ENCODE measurements around the gene ZDHHC17.

The ZDHHC17 gene

DNA sequence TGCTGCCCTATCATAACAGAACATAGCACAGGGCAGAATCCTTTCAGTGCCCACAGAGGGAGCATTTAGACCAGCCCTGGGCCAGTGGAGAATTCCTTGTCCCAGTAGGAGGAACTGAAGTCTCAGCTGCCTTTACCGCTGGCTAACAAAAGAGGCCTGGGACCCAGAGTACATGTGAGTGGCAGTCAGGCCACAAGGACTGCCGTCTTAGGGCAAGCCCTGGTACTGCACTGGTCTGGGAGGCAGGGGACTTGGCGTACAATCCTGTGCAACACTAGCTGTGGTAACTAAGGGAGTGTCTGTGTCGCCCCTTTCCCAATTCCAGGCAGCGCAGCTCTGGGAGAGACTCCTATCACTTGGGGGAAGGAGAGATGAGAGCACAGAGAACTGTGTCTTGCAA lies 131.9 kb downstream of the ZDHHC17 start:
- Histone ChIP-seq H3K9me3 (ENCODE audit: control insufficient read depth, low read length) (peaks cover 30% of the 10 kb centered on the region), H4K8ac (ENCODE audit: low read length) (no peak overlapping the region), H4K91ac (ENCODE audit: low read length) (no peak overlapping the region), H3K79me1 (replicated peaks; ENCODE audit: low read length, poor library complexity, severe bottlenecking) (no peaks in the 10 kb centered on the region), H2BK5ac (ENCODE audit: low read depth, low read length, poor library complexity, severe bottlenecking) (no peak overlapping the region), H2AFZ (ENCODE audit: low read depth, low read length) (no peak overlapping the region), H3K27ac (ENCODE audit: low read length, poor library complexity, severe bottlenecking) (no peak overlapping the region), H3K36me3 (ENCODE audit: control insufficient read depth in 1 of 2, insufficient read depth in 2 of 2, low read depth in 1 of 2, low read length in 2 of 2) (no peaks in the 10 kb centered on the region), H3K4me1 (ENCODE audit: control insufficient read depth, insufficient read depth, low read depth, low read length) (no peaks in the 10 kb centered on the region), H2BK12ac (ENCODE audit: low read length in 2 of 2) (no peak overlapping the region), H3K23ac (ENCODE audit: low read length in 2 of 2) (no peak overlapping the region), H3K27me3 (ENCODE audit: control insufficient read depth in 1 of 2, insufficient read depth in 1 of 2, low read length in 2 of 2) (peaks cover 0 to 7% of the 10 kb centered on the region in 2 experiments), H3K4me2 (ENCODE audit: low read length, poor library complexity, severe bottlenecking) (no peak overlapping the region), H2AK5ac (ENCODE audit: low read length, severe bottlenecking) (no peak overlapping the region), H3K18ac (ENCODE audit: low read depth in 1 of 2, low read length in 2 of 2) (no peak overlapping the region), H3K14ac (ENCODE audit: low read length in 2 of 2) (no peak overlapping the region), H3K9ac (ENCODE audit: low read length) (no peak overlapping the region), H3K4me3 (ENCODE audit: insufficient read depth in 1 of 2, low read depth in 1 of 2, low read length in 2 of 2) (no peak overlapping the region), H3K4ac (ENCODE audit: low read depth in 1 of 2, low read length in 2 of 2) (no peak overlapping the region), H2BK15ac (ENCODE audit: low read depth, poor library complexity, severe bottlenecking) (no peak overlapping the region), H2BK120ac (ENCODE audit: low read depth, low read length) (no peak overlapping the region)
- no peak for DNase-seq
- WGBS = 86% methylated on average over 3 of the region's 5 CpGs

- Histone ChIP-seq H3K14ac (ENCODE audit: low read length in 2 of 2) (no peak overlapping the region), H3K4me2 (ENCODE audit: low read length, poor library complexity, severe bottlenecking) (no peak overlapping the region), H3K27ac (ENCODE audit: low read length, poor library complexity, severe bottlenecking) (no peak overlapping the region), H3K36me3 (ENCODE audit: control insufficient read depth in 1 of 2, insufficient read depth in 2 of 2, low read depth in 1 of 2, low read length in 2 of 2) (no peaks in the 10 kb centered on the region), H3K4ac (ENCODE audit: low read depth in 1 of 2, low read length in 2 of 2) (no peak overlapping the region), H2BK15ac (ENCODE audit: low read depth, poor library complexity, severe bottlenecking) (no peak overlapping the region), H3K23ac (ENCODE audit: low read length in 2 of 2) (no peak overlapping the region), H3K9me3 (ENCODE audit: control insufficient read depth, low read length) (peaks cover 30% of the 10 kb centered on the region), H2AK5ac (ENCODE audit: low read length, severe bottlenecking) (no peak overlapping the region), H3K27me3 (ENCODE audit: control insufficient read depth in 1 of 2, insufficient read depth in 1 of 2, low read length in 2 of 2) (peaks cover 0 to 7% of the 10 kb centered on the region in 2 experiments), H3K79me1 (replicated peaks; ENCODE audit: low read length, poor library complexity, severe bottlenecking) (no peaks in the 10 kb centered on the region), H2BK120ac (ENCODE audit: low read depth, low read length) (no peak overlapping the region), H4K91ac (ENCODE audit: low read length) (no peak overlapping the region), H3K4me3 (ENCODE audit: insufficient read depth in 1 of 2, low read depth in 1 of 2, low read length in 2 of 2) (no peak overlapping the region), H3K4me1 (ENCODE audit: control insufficient read depth, insufficient read depth, low read depth, low read length) (no peaks in the 10 kb centered on the region), H3K9ac (ENCODE audit: low read length) (no peak overlapping the region), H2BK12ac (ENCODE audit: low read length in 2 of 2) (no peak overlapping the region), H2AFZ (ENCODE audit: low read depth, low read length) (no peak overlapping the region), H4K8ac (ENCODE audit: low read length) (no peak overlapping the region), H2BK5ac (ENCODE audit: low read depth, low read length, poor library complexity, severe bottlenecking) (no peak overlapping the region), H3K18ac (ENCODE audit: low read depth in 1 of 2, low read length in 2 of 2) (no peak overlapping the region)
- DNase-seq = no peak
- 88% methylated on average over 1 of the region's 1 CpG for WGBS
Observed at GRCh38 chr12:76896274-76896673, 132.4 kb downstream of the ZDHHC17 start.

- no peaks in the 10 kb centered on the region for H3K27me3 ChIP-seq (ENCODE audit: control insufficient read depth in 1 of 2, insufficient read depth in 1 of 2, low read length in 2 of 2)
- no peak overlapping the region for H2BK12ac ChIP-seq (ENCODE audit: low read length in 2 of 2)
- no peak overlapping the region for H3K4me3 ChIP-seq (ENCODE audit: insufficient read depth in 1 of 2, low read depth in 1 of 2, low read length in 2 of 2)
- no peak overlapping the region for H3K18ac ChIP-seq (ENCODE audit: low read depth in 1 of 2, low read length in 2 of 2)
- H2BK15ac ChIP-seq (ENCODE audit: low read depth, poor library complexity, severe bottlenecking) = no peak overlapping the region
- H4K91ac ChIP-seq (ENCODE audit: low read length) = no peak overlapping the region
- no peak overlapping the region for H3K27ac ChIP-seq (ENCODE audit: low read length, poor library complexity, severe bottlenecking)
- H2BK5ac ChIP-seq (ENCODE audit: low read depth, low read length, poor library complexity, severe bottlenecking) = no peak overlapping the region
- H3K4me1 ChIP-seq (ENCODE audit: control insufficient read depth, insufficient read depth, low read depth, low read length) = no peaks in the 10 kb centered on the region
- no peak overlapping the region for H3K4me2 ChIP-seq (ENCODE audit: low read length, poor library complexity, severe bottlenecking)
- no peaks in the 10 kb centered on the region for H3K36me3 ChIP-seq (ENCODE audit: control insufficient read depth in 1 of 2, insufficient read depth in 2 of 2, low read depth in 1 of 2, low read length in 2 of 2)
- H3K4ac ChIP-seq (ENCODE audit: low read depth in 1 of 2, low read length in 2 of 2) = no peak overlapping the region
- no peak overlapping the region for H2AK5ac ChIP-seq (ENCODE audit: low read length, severe bottlenecking)
- H4K8ac ChIP-seq (ENCODE audit: low read length) = no peak overlapping the region
- no peak overlapping the region for H3K9ac ChIP-seq (ENCODE audit: low read length)
- no peak for DNase-seq
- H3K23ac ChIP-seq (ENCODE audit: low read length in 2 of 2) = no peak overlapping the region
- peaks cover 24% of the 10 kb centered on the region for H3K9me3 ChIP-seq (ENCODE audit: control insufficient read depth, low read length)
- H2AFZ ChIP-seq (ENCODE audit: low read depth, low read length) = no peak overlapping the region
- H3K79me1 ChIP-seq (replicated peaks; ENCODE audit: low read length, poor library complexity, severe bottlenecking) = no peaks in the 10 kb centered on the region
- no peak overlapping the region for H3K14ac ChIP-seq (ENCODE audit: low read length in 2 of 2)
- 95% methylated on average over 1 of the region's 1 CpG for WGBS
- H2BK120ac ChIP-seq (ENCODE audit: low read depth, low read length) = no peak overlapping the region
Observed at GRCh38 chr12:76898442-76898841, 134.5 kb downstream of the ZDHHC17 start.

- H3K9me3 ChIP-seq (ENCODE audit: control insufficient read depth, low read length) = peaks cover 14% of the 10 kb centered on the region
- no peak overlapping the region for H4K8ac ChIP-seq (ENCODE audit: low read length)
- H3K18ac ChIP-seq (ENCODE audit: low read depth in 1 of 2, low read length in 2 of 2) = no peak overlapping the region
- no peak overlapping the region for H2AFZ ChIP-seq (ENCODE audit: low read depth, low read length)
- no peak overlapping the region for H3K4me3 ChIP-seq (ENCODE audit: insufficient read depth in 1 of 2, low read depth in 1 of 2, low read length in 2 of 2)
- H2BK12ac ChIP-seq (ENCODE audit: low read length in 2 of 2) = no peak overlapping the region
- H3K14ac ChIP-seq (ENCODE audit: low read length in 2 of 2) = no peak overlapping the region
- H4K91ac ChIP-seq (ENCODE audit: low read length) = no peak overlapping the region
- H3K36me3 ChIP-seq (ENCODE audit: control insufficient read depth in 1 of 2, insufficient read depth in 2 of 2, low read depth in 1 of 2, low read length in 2 of 2) = no peaks in the 10 kb centered on the region
- H2AK5ac ChIP-seq (ENCODE audit: low read length, severe bottlenecking) = no peak overlapping the region
- no peak overlapping the region for H3K27ac ChIP-seq (ENCODE audit: low read length, poor library complexity, severe bottlenecking)
- no peaks in the 10 kb centered on the region for H3K79me1 ChIP-seq (replicated peaks; ENCODE audit: low read length, poor library complexity, severe bottlenecking)
- no peaks in the 10 kb centered on the region for H3K27me3 ChIP-seq (ENCODE audit: control insufficient read depth in 1 of 2, insufficient read depth in 1 of 2, low read length in 2 of 2)
- 90% methylated on average over 1 of the region's 2 CpGs for WGBS
- H2BK120ac ChIP-seq (ENCODE audit: low read depth, low read length) = no peak overlapping the region
- H3K9ac ChIP-seq (ENCODE audit: low read length) = no peak overlapping the region
- H3K4me2 ChIP-seq (ENCODE audit: low read length, poor library complexity, severe bottlenecking) = no peak overlapping the region
- H3K4ac ChIP-seq (ENCODE audit: low read depth in 1 of 2, low read length in 2 of 2) = no peak overlapping the region
- no peak for DNase-seq
- no peaks in the 10 kb centered on the region for H3K4me1 ChIP-seq (ENCODE audit: control insufficient read depth, insufficient read depth, low read depth, low read length)
- H2BK5ac ChIP-seq (ENCODE audit: low read depth, low read length, poor library complexity, severe bottlenecking) = no peak overlapping the region
- no peak overlapping the region for H2BK15ac ChIP-seq (ENCODE audit: low read depth, poor library complexity, severe bottlenecking)
- H3K23ac ChIP-seq (ENCODE audit: low read length in 2 of 2) = no peak overlapping the region
Observed at GRCh38 chr12:76899522-76899921, 135.6 kb downstream of the ZDHHC17 start.
